ENCODE results near the gene RAB14.
"Not testable (repeated sequence)": the region's sequence is repeated elsewhere in the genome, so short reads cannot be mapped to it uniquely, and the experiment has no call there.

The RAB14 gene

DNA sequence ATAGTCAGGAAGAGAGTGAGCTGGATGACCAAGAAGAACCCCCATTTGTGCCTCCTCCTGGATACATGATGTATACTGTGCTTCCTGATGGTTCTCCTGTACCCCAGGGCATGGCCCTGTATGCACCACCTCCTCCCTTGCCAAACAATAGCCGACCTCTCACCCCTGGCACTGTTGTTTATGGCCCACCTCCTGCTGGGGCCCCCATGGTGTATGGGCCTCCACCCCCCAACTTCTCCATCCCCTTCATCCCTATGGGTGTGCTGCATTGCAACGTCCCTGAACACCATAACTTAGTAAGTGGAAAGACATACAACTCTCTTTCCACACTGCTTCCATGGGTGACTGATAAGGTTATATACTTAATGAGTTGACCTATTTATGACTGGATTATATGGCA is 51.5 kb downstream of the RAB14 start:
- no peak for DNase-seq

DNA sequence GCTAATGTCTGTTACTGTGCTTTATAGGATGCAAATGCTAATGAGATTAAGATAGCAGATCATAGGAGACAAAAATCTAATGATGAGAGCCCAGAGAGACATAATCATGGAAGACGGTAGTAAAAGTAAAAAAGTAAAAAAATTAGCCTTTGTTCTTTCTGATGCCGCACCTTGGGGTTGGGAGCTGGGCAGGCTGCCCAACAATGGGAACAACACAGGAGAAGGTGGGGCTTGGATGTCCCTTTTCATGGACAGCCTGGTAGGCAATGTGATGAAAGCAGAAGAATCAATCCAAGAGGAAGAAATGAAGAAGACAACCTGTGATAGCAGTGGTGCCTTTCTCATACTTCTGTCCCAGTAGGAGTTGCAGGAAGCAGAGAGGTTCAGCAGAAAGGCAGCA is 57.2 kb downstream of the RAB14 start:
- no peak for DNase-seq

DNA sequence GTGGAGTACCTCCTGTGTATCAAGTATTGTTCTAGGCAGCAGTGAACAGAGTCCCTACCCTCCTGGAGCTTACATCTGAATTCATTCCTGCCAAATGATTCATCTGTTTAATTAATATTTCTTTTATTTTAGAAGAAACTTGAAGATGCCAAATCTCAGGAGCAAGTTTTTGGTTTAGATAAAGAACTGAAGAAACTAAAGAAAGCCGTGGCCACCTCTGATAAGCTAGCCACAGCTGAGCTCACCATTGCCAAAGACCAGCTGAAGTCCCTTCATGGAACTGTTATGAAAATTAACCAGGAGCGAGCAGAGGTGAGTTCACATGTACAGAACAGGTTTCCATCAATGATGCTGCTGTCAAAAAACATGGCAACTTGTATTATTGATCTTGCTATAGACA is 57.9 kb downstream of the RAB14 start:
- no peak for DNase-seq

DNA sequence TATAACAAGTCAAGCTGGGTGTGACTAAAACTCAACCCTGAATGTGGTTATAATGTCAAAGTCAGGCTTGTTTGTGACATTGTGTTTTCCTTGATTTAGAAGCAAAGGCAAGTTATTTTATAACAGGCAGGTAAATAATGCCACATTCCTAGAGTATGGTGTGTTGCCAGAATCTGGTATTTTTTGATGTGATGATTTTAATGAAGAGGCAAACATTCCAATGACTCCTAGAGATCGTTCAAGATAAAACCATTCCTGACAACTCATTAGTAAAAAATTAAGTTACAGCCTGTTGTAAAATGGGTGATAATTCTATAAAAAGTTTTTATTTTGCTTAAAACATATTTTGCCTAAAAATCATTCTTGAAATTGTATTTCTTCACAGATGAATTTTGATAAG is 60.0 kb downstream of the RAB14 start:
- DNase-seq = no peak

DNA sequence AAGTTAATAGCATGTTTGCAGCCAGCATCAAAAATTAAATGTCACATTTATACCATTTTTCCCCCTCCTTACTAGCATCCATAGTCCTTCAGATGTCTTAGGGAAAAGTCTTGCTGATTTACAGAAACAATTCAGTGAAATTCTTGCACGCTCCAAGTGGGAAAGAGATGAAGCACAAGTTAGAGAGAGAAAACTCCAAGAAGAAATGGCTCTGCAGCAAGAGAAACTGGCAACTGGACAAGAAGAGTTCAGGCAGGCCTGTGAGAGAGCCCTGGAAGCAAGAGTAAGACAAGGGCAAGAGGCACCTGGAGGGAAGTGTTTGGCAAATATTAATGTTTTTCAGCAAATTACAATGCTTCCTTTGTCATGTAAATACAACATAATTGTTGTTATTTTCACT is 60.4 kb downstream of the RAB14 start:
- DNase-seq = no peak

DNA sequence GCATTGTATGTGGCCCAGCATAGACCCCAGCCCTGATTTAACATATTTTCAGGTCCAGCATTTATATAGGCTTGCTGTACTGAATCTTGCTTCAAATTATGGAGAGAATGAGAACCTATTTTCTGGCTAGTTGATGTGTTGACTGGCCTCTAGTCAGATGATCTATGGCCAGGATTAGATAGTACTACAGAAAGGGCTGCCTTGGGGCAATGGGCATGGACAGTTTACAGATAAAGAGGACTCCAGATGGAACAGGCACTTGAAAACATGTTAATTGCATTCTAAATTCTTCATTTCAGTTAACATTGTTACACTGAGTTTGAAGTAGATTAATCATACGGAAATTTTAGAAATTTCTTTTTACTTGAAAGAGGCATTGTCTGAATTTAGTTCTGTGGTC is 61.5 kb downstream of the RAB14 start:
- DNase-seq = no peak

DNA sequence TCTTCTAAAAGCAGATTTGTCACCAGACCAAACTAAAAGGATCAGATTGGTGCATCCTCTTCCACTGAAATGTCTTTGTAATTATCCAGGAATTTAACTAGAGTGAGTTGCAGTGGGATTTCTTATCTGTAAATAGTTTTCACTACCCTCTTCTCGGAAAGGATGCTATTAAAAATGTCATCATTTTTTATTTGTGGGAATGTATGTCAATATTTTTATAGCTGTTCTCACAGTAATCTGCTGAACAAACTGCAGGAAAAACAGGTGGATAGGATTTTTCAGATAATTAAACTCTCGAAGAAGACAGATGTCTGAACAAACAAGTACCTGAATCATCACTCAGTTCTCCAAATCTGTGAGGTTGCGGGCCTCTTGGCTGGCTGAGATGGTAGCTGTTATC is 62.7 kb downstream of the RAB14 start:
- no peak for DNase-seq

DNA sequence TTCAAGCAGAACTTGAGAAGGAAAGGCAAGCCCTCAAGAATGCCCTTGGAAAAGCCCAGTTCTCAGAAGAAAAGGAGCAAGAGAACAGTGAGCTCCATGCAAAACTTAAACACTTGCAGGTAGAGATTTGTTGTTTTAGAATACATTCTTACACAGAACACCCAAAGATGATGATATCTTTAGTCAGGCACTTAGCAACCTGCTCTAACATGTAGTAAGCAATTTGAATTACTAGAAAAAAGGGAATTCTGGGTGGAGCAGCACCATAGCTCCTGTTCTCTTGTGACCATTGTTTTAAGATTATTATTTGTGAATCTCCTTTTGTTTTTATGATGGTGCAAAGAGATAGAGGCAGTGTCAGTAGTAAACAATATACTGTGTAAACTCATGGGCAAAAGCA is 63.1 kb downstream of the RAB14 start:
- DNase-seq = no peak

DNA sequence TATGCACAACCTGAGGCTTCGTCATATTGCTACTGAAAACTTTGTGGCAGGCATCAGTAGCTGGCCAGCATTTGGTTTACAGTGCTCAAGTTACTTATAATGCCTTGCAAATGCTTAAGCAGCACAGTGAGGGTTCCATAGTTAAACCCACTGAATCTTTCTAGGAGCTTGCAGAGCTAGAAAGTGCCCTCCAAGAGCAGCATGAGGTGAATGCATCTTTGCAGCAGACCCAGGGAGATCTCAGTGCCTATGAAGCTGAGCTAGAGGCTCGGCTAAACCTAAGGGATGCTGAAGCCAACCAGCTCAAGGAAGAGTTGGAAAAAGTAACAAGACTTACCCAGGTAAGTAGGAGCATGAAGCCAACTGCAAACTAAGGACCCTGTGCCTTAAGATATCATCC is 66.0 kb downstream of the RAB14 start:
- DNase-seq = no peak

DNA sequence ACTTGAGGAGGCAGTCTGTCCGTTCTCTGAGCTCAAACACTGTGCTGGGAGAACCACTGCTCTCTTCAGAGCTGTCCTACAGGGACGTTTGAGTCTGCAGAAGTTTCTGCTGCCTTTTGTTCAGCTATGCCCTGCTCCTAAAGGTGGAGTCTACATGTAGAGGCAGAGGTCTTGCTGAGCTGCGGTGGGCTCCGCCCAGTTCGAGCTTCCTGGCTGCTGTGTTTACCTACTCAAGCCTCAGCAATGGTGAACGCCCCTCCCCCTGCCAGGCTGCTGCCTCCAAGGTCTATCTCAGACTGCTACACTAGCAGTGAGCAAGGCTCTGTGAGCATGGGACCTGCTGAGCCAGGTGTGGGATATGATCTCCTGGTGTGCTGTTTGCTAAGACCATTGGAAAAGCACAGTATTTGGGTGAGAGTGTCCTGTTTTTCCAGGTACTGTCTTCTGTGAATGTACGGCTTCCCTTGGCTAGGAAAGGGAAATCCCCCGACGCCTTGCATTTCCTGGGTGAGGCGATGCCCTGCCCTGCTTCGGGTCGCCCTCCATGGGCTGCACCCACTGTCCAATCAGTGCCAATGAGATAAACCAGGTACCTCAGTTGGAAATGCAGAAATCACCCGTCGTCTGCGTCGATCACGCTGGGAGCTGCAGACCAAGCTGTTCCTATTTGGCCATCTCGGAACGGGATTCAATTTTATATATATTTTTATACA is 68.4 kb downstream of the RAB14 start:
- peak; percentile 47 for DNase-seq

DNA sequence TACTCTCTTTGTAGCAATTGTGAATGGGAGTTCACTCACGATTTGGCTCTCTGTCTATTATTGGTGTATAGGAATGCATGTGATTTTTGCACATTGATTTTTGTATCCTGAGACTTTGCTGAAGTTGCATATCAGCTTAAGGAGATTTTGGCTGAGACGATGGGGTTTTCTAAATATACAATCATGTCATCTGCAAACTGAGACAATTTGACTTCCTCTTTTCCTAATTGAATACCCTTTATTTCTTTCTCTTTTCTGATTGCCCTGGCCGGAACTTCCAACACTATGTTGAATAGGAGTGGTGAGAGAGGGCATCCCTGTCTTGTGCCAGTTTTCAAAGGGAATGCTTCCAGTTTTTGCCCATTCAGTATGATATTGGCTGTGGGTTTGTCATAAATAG is 72.3 kb downstream of the RAB14 start:
- not testable (repeated sequence) for DNase-seq
